ENCODE data around the gene LCN2.

GRCh38 chr9:128124451-128124850 lies 24.8 kb upstream of the LCN2 start:
- TF ChIP-seq CTCF (IDR thresholded peaks at IDR 0.05), result no peak
- TF ChIP-seq POLR2A (IDR thresholded peaks at IDR 0.05), result no peak
